Osteocyte (in vitro differentiated cells): ENCODE results near the gene ARHGEF1. TPM values are rescaled to one million over a fixed set of nuclear protein-coding genes. Genes with fewer than 3 reads are reported as not detected.

Experiments used
- DNase-seq: peaks from one replicate; pipeline ENCODE4 v3.0.0; 2021; ENCODE audit warnings: mixed read lengths; ENCODE audit not compliant: unreplicated experiment; ENCODE audit errors: extremely low spot score
- H3K27ac Mint-ChIP-seq: one replicate; pipeline ENCODE4 v1.8.0; 2021; ENCODE audit warnings: mild to moderate bottlenecking, mixed read lengths; ENCODE audit not compliant: unreplicated experiment
- H3K27me3 Mint-ChIP-seq: one replicate; pipeline ENCODE4 v1.8.0; 2021; ENCODE audit warnings: mixed read lengths; ENCODE audit not compliant: unreplicated experiment
- H3K36me3 Mint-ChIP-seq: one replicate; pipeline ENCODE4 v1.8.0; 2021; ENCODE audit warnings: mixed read lengths; ENCODE audit not compliant: unreplicated experiment
- H3K4me1 Mint-ChIP-seq: one replicate; pipeline ENCODE4 v1.8.0; 2021; ENCODE audit warnings: mixed read lengths; ENCODE audit not compliant: unreplicated experiment
- H3K4me3 Mint-ChIP-seq: one replicate; pipeline ENCODE4 v1.8.0; 2021; ENCODE audit warnings: mild to moderate bottlenecking, moderate library complexity, mixed read lengths; ENCODE audit not compliant: unreplicated experiment
- H3K9me3 Mint-ChIP-seq: one replicate; pipeline ENCODE4 v1.8.0; 2021; ENCODE audit warnings: mixed read lengths; ENCODE audit not compliant: unreplicated experiment
- total RNA-seq: library from RNA; stranded (reverse); gene quantifications from 2 replicates; pipeline ENCODE4 v1.2.1, GENCODE V29; 2021
- TF ChIP-seq, protein P1 (sequence below): fragments of 200-600 bp; sonication (generic); IDR thresholded peaks from 2 replicates; pipeline ENCODE4 v1.5.0; 2021; ENCODE audit warnings: antibody characterized with exemption, mild to moderate bottlenecking, moderate library complexity

Gene ARHGEF1
- total RNA-seq, 1 donor from 2014 or later = 97.3 TPM

DNA sequence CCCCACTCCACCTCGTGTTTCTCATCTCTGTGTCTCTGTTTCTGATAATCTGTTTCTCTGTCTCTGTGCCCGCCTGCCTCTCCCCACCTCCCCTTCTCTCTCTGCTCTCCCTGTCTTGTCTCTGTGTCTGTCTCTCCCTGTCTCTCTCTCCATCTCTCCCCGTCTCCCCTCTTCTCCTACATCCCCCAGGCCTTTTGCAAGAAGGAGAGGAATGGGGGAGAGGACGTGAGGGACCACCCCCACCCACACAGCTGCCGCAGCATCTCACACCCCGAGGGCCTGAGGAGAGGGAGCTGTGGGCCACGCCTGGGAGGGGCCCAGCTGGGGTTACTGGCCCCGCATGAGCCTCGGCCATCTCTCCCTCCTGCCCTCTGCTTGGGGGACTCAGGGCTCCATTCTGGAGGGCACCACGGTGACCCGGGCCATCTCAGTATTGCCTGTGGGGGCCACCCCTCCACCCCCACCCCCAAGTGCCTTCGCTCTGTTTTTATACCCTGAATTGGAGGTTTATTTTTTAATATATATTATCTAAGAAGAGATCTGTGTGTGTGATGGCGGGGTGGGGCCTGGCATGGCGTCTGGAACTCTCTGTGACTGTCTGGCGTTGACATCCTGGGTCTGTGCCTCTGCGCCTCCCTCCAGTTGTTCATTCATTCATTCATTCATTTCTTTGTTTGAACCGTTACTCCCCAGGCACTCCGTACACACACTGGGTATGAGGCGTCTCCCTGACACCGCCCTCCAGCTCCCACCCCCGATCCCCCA lies 24.1 kb downstream of the ARHGEF1 start:
- Mint-ChIP-seq H3K27ac (no peak overlapping the region), H3K9me3 (no peaks in the 10 kb centered on the region), H3K4me1 (no peaks in the 10 kb centered on the region), H3K27me3 (peaks cover 19% of the 10 kb centered on the region), H3K4me3 (no peak overlapping the region), H3K36me3 (peaks cover 32% of the 10 kb centered on the region)
- TF ChIP-seq, protein P1, sequence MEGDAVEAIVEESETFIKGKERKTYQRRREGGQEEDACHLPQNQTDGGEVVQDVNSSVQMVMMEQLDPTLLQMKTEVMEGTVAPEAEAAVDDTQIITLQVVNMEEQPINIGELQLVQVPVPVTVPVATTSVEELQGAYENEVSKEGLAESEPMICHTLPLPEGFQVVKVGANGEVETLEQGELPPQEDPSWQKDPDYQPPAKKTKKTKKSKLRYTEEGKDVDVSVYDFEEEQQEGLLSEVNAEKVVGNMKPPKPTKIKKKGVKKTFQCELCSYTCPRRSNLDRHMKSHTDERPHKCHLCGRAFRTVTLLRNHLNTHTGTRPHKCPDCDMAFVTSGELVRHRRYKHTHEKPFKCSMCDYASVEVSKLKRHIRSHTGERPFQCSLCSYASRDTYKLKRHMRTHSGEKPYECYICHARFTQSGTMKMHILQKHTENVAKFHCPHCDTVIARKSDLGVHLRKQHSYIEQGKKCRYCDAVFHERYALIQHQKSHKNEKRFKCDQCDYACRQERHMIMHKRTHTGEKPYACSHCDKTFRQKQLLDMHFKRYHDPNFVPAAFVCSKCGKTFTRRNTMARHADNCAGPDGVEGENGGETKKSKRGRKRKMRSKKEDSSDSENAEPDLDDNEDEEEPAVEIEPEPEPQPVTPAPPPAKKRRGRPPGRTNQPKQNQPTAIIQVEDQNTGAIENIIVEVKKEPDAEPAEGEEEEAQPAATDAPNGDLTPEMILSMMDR = no peak
- DNase-seq = no peak

DNA sequence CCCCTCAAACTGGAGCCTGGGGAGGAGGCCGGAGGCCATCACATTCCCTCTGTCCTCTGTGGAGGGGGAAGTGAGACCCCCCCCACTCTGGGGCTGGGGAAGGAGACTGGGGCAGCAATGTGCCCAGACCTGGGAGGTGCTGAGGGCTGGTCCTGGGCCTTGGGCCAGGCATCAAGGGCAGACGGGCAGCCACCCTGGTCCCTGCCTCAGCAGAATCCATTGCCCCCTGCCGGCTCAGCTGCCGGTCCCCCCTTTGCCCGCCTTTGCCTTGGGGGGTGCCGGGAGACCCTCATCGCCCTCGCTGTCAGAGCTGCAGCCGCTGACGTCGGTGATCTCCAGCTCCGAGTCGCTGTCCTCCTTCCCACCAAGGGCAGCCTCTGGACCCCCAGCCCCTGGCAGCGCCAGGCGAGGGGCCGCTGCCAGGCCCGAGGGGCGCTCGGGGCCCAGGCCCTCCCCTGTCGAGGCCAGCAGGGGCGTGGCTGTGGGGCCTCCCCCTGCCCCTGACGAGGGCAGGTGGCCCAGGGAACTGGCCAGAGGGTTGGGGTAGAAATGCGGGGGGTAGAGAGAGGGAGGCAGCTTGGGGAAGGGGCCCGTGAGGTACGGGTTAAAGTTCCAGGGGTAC lies 25.1 kb downstream of the ARHGEF1 start:
- Mint-ChIP-seq H3K4me1 (no peaks in the 10 kb centered on the region), H3K36me3 (peaks cover 24% of the 10 kb centered on the region), H3K27ac (no peak overlapping the region), H3K9me3 (no peaks in the 10 kb centered on the region), H3K27me3 (peaks cover 23% of the 10 kb centered on the region), H3K4me3 (no peak overlapping the region)
- DNase-seq = no peak
- TF ChIP-seq, protein P1 = no peak

DNA sequence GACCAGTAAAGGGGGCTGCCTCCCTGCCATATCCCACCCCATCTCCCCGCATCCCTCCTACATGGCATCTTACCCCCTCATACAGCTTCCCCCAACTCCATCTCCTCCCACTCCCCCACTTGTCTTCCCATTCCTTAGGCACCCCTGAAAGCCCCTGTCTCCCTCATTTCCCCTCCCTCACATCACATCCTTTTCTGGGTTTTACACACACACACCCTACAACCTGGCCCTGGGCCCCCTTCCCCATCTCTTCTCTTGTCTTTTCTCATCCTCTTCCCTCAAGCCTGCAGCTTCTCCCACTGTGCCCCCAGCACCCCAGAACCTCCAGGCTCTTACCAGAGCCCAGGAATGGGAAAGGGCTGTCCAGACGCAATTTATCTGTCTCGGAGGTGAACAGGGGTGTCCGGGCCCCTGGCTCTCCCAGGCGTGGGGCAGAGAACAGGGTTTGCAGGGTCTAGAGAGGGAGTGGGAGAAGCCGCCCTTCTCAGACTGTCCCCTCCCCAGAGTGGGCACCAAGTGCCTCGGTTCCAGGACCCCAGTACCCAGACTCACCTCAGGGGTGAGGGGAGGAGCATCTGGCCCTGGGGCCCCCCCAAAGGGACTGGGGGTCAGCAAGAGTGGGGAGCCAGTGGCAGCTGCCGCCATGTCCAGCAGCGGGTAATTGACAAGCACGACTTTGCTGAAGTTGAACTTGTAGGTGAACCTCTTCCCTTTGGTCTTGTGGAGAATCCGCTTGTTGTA lies 25.9 kb downstream of the ARHGEF1 start:
- TF ChIP-seq, protein P1 = no peak
- Mint-ChIP-seq H3K4me3 (no peak overlapping the region), H3K27me3 (peaks cover 29% of the 10 kb centered on the region), H3K4me1 (no peaks in the 10 kb centered on the region), H3K36me3 (peaks cover 20% of the 10 kb centered on the region), H3K9me3 (no peaks in the 10 kb centered on the region), H3K27ac (no peak overlapping the region)
- DNase-seq = no peak

DNA sequence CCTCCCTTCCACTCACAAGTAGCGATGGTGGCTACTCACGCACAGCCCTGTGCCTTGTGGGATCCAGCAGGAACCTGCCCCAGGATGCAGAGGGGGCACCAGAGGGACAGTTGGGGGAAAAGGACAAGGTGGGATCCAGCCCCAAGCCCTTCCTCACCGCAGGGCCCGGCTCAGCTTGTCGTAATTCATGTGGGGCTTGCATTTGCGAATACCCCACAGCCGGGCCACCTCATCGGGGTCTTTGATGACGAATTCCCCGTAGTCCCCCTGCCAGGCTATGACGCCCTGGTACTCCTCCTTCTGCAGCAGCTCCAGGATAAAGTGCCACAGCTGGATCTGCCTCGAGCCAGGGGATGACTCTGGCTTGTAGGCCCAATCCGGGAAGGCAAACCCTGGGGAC lies 26.7 kb downstream of the ARHGEF1 start:
- Mint-ChIP-seq H3K27ac (no peak overlapping the region), H3K36me3 (peaks cover 13% of the 10 kb centered on the region), H3K4me3 (no peak overlapping the region), H3K4me1 (no peaks in the 10 kb centered on the region), H3K9me3 (no peaks in the 10 kb centered on the region), H3K27me3 (peaks cover 35% of the 10 kb centered on the region)
- no peak for DNase-seq
- TF ChIP-seq, protein P1 = no peak
